DMS79 treated with DMSO at 0.1 percent for 48 hours (cell line): ENCODE measurements around the gene CTIF.

Source experiments
- DNase-seq: peaks from one replicate; lab custom pipeline; 2025; lab: John Stamatoyannopoulos, UW

Gene CTIF

DNA sequence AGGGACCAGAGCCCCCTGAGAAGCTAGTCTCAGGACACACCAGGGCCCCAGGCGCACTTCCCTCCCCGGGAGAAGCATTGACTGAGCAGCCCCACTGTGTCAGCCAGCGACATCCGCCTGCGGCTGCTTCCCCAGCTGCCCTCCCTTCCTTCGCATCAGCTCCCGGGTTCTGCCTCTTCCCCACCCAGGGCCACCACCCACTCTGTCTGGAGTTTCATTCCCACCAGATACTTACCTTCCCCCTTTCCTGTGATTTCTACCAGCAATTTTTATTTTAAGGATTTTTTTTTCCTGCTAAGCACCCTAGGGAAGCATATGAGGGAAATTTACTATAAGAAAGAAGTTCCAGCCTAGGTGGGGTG is 312.7 kb downstream of the CTIF start:
- no peak for DNase-seq

GRCh38 chr18:48852292-48852691 is 313.5 kb downstream of the CTIF start:
- no peak for DNase-seq

GRCh38 chr18:48852794-48853193 is 314.0 kb downstream of the CTIF start:
- DNase-seq = no peak

- no peak for DNase-seq
Observed at GRCh38 chr18:48853588-48853987, 314.8 kb downstream of the CTIF start.

- no peak for DNase-seq
Observed at GRCh38 chr18:48854780-48855179, 315.9 kb downstream of the CTIF start.

DNA sequence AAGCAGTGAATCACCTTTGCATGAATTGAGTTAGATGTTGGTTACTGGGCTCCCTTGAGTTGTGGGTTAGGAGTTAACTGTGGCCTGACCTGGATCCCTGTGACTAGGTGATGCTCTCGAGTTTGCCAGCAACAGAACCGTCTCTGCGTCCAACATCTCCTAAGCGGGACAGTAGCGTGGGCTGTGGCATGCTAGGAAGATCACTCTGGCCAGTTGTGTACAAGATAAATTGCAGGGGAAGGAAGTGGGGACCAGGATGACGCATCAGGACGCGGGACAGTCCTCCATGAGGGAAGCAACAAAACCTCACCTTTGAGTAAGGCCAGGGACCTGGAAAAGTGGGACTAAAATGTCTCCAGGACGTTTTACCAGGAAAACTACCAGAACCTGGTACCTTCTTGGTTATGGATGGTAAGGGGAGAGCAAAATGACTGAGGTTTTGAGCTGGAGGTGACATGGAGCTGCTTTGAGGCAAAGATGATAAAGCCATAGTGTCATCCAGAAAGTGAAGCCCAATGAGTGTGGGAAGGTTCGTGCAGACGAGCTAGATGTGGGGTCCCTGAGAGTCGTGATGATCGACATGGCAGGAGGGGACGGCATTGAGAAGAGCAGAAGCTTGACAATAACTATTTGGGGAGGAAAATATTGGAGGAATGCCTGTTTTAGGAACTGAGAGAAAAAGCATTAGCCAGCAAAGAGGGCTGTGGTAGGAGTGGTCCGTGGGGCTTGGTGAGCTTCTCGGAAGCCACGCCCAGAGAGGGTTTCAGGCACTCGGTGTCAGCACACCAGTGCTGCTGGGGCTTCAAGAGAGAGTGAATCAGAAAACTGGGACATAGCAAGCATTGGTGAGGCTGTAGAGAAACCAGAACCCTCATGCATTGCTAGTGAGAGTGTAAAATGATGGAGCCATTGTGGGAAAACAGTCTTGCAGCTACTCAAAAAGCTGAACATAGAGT is 316.9 kb downstream of the CTIF start:
- no peak for DNase-seq

DNA sequence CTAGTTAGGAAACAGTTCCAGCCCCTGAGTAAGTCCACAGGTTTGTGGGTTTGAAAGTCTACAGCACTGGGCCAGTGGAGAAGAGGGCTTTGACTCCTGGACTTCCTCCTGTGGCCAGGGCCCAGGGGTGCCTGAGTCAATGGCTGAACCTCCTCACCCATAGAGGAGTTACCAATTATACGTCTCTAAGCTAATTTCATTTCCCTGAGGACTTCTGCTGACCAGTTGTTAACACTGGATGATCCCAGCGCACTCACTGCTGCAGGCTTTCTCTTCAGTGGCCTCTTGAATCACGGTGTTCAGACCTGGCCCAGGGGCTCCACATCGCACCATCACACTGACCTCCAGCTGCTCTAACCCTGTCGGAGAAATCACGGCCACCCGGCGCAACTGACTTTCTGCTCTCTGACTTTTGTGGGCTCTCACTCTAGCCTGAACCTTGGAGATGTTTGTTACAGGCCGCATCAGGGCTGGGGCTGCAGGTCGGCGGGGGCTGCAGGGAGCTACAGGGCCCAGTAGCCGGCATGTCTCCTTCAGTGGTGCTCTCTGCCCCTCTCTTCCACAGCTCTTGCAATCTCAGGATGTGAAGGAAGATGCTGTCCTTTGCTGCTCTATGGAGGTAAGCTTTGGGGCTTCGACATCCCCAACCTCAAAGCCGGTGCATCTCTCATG is 318.3 kb downstream of the CTIF start:
- no peak for DNase-seq

DNA sequence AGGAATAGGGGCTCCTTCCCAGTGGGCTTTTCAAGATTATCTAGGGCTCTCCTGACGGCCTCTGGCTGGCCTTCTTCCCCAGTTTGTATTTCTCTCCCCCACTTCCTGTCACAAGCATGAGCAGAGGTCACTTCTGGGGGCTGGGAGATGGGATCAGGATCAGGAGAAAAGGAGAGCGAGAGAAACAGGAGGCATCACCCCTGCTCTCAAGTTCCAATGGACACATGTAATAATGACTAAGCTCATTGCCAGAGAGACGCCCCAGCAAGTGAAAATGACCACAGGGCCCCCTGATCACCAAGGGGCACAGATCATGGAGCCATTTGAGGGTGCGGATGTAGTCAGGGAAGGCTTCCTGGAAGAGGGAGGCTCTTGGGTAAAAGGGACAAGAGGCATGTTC is 319.8 kb downstream of the CTIF start:
- DNase-seq = no peak

DNA sequence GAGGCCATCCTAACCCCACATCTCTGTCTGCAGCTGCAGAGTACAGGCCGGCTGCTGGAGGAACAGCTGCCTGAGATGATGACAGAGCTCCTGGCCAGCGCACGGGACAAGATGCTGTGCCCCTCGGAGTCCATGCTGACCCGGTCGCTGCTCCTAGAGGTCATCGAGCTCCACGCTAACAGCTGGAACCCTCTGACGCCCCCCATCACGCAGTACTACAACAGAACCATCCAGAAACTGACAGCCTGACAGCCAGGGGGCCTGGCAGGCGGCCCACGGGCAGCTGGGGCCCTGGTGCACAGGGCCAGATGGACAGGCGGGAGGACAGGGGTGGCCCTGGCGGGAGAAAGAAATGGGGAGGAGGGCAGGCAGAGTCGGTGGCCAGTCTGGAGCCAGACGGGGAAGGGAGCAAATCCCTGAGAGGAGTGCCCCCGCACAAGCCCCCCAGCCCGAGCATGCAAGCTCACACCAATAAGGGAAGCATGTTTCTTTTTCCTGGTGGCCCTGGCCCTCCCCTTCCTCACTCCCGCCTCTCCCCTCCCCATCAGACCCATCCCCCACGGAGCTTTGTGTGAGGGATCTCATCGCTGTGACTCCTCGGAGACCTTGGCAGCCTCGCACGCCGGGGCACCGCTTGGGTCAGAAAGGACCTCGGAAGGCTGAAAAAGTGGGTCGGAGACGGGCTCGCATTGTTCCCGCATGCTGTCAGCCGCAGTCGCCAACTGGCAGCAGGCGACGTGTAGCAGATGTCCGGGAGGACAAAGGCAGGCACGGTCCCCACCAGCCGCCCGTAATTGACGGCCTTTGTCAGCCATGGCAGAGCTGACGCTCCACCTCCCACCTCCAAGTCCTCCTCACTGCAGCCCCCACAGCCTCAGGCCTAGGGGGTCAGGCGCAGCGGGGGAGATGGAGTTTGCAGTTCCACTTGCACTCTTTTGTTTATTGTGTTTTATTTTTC is 320.8 kb downstream of the CTIF start:
- DNase-seq = no peak

- DNase-seq = no peak
Observed at GRCh38 chr18:48860269-48861180, 321.7 kb downstream of the CTIF start.

DNA sequence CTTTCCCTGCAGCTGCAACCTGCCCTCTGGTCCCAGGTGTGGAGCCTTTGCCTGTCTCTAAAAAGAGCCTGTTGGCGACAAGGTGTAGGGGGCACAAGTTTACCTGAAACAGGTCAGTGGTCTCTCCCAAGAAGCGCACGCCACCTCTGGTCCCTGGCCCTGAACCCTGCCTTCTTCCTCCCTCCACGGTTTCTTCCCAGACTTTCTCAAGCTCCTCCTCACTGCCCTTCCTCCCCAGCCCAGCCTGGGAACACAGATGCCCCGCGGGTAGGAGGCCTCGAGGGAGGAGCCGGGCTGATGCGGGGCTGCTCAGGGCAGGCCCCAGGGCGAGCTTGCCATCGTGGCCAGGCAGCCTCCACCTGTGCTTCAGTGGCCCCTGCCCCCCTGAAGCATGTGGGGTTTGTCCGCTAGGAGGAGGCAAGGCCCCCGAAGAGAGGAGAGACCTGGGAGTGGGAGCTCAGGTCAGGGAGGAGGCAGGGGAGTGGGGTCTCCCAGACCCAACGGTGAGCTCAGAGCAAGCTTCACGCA is 322.4 kb downstream of the CTIF start:
- no peak for DNase-seq

DNA sequence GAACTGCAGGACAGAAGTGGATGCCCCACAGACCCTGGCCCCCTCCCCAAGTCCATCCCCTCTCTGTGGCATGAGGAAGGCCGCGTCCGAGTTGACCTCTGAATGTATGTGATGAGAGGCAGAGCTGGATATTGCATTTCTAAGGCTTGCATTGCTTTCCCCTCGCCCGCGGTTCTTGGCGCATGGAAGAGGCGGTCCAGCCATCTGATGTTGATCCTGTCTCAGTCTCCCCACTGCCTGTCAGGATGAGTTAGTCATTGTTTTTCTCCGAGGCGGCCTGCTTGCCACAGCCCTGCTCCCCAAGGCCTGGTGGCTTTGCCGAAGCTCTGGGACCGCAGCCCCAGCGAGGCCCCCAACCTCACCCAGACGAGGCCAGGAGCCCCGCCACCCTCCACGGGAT is 323.3 kb downstream of the CTIF start:
- DNase-seq = no peak

GRCh38 chr18:48862678-48863270 is 323.9 kb downstream of the CTIF start:
- no peak for DNase-seq

DNA sequence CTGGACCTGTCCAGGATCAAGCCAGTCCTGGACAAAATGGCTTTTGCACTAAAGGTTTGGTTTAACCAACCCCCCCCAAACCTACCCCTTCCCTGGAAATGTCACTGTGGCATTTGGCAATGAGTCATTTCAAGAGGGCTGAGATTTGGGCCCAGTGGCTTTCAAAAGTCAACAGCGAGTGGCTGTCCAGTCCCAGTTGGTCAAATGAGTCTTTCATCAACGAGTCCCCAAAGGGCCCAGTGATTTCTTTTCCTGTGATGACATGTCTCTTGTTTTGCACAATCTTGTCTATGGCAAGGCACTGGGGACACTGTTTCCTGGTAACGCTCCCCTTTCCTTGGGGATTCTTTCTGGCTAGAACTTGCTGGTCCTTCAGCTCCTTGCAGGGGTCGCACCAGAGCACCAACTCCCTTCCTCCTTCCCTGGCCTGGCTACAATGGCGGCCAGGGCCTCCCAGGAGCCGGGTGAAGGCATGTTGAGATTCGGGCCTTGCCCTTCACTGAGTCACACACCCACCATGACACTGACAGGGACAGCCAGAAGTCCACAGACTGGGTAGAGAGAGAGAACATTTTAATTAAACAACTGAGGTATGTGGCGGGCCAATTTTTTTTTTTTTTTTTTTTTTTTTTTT is 324.7 kb downstream of the CTIF start:
- no peak for DNase-seq

GRCh38 chr18:48864876-48865275 is 326.0 kb downstream of the CTIF start:
- no peak for DNase-seq

GRCh38 chr18:48866028-48866733 is 327.4 kb downstream of the CTIF start:
- peak; percentile 93 for DNase-seq

GRCh38 chr18:48866856-48867255 is 328.0 kb downstream of the CTIF start:
- no peak for DNase-seq

GRCh38 chr18:48867978-48868377 is 329.1 kb downstream of the CTIF start:
- DNase-seq = no peak
